ENCODE results near the gene GCNT2.

Gene GCNT2

GRCh38 chr6:10585209-10585845 is 64.2 kb downstream of the GCNT2 start:
- peaks cover 0 to 8% (median 2%) of the 10 kb centered on the region in 4 donors for H3K4me1 ChIP-seq
- H3K27me3 ChIP-seq, result peaks cover 0 to 12% of the 10 kb centered on the region in 2 donors
- intact Hi-C loops (cut with DNase I; ENCODE audit: low total_unique reads), result no loop called here
- H3K27ac ChIP-seq, result no peak overlapping the region
- H3K4me3 ChIP-seq, result no peak overlapping the region
- H3K9me3 ChIP-seq, result no peaks in the 10 kb centered on the region
- DNase-seq, result no peak
- no peaks in the 10 kb centered on the region for H3K36me3 ChIP-seq
- TF ChIP-seq CTCF (IDR thresholded peaks at IDR 0.05), result no peak

GRCh38 chr6:10586302-10586701 is 65.2 kb downstream of the GCNT2 start:
- peaks cover 0 to 10% of the 10 kb centered on the region in 2 donors for H3K27me3 ChIP-seq
- H3K4me3 ChIP-seq, result no peak overlapping the region
- intact Hi-C loops (cut with DNase I; ENCODE audit: low total_unique reads), result no loop called here
- no peaks in the 10 kb centered on the region for H3K36me3 ChIP-seq
- no peaks in the 10 kb centered on the region for H3K9me3 ChIP-seq
- H3K27ac ChIP-seq, result no peak overlapping the region
- H3K4me1 ChIP-seq, result peaks cover 0 to 8% (median 2%) of the 10 kb centered on the region in 4 donors
- TF ChIP-seq CTCF (IDR thresholded peaks at IDR 0.05), result no peak
- DNase-seq, result no peak

GRCh38 chr6:10587656-10588406 is 66.7 kb downstream of the GCNT2 start:
- no peak for TF ChIP-seq CTCF (IDR thresholded peaks at IDR 0.05)
- Histone ChIP-seq H3K4me1 (peaks cover 0 to 8% (median 2%) of the 10 kb centered on the region in 4 donors), H3K27me3 (peaks cover 0 to 12% of the 10 kb centered on the region in 2 donors), H3K9me3 (no peaks in the 10 kb centered on the region), H3K36me3 (no peaks in the 10 kb centered on the region), H3K27ac (no peak overlapping the region), H3K4me3 (no peak overlapping the region)
- no peak for DNase-seq
- intact Hi-C loops (cut with DNase I; ENCODE audit: low total_unique reads), result no loop called here

GRCh38 chr6:10588562-10589428 is 67.6 kb downstream of the GCNT2 start:
- no peaks in the 10 kb centered on the region for H3K36me3 ChIP-seq
- intact Hi-C loops (cut with DNase I; ENCODE audit: low total_unique reads), result no loop called here
- TF ChIP-seq CTCF (IDR thresholded peaks at IDR 0.05), result no peak
- no peak for DNase-seq
- no peak overlapping the region for H3K27ac ChIP-seq
- H3K4me3 ChIP-seq, result no peak overlapping the region
- H3K27me3 ChIP-seq, result peaks cover 0 to 12% of the 10 kb centered on the region in 2 donors
- no peaks in the 10 kb centered on the region for H3K9me3 ChIP-seq
- H3K4me1 ChIP-seq, result peaks cover 0 to 8% (median 2%) of the 10 kb centered on the region in 4 donors

GRCh38 chr6:10589429-10589727 is 68.2 kb downstream of the GCNT2 start:
- Histone ChIP-seq H3K9me3 (no peaks in the 10 kb centered on the region), H3K27me3 (peaks cover 0 to 12% of the 10 kb centered on the region in 2 donors), H3K4me1 (peaks cover 0 to 8% (median 2%) of the 10 kb centered on the region in 4 donors), H3K27ac (no peak overlapping the region), H3K36me3 (no peaks in the 10 kb centered on the region), H3K4me3 (no peak overlapping the region)
- DNase-seq, result no peak
- intact Hi-C loops (cut with DNase I; ENCODE audit: low total_unique reads), result no loop called here
- TF ChIP-seq CTCF (IDR thresholded peaks at IDR 0.05), result no peak

Measured in tibial artery (tissue), 4 donors.